NCI-H2171 (cell line): ENCODE measurements around the gene DMBT1.

Source experiments
- DNase-seq: peaks from one replicate; lab custom pipeline; 2025; lab: John Stamatoyannopoulos, UW

Gene DMBT1

GRCh38 chr10:122673269-122673668, 112.7 kb downstream of the DMBT1 start:
- no peak for DNase-seq

GRCh38 chr10:122673731-122674130, 113.2 kb downstream of the DMBT1 start:
- no peak for DNase-seq

DNA sequence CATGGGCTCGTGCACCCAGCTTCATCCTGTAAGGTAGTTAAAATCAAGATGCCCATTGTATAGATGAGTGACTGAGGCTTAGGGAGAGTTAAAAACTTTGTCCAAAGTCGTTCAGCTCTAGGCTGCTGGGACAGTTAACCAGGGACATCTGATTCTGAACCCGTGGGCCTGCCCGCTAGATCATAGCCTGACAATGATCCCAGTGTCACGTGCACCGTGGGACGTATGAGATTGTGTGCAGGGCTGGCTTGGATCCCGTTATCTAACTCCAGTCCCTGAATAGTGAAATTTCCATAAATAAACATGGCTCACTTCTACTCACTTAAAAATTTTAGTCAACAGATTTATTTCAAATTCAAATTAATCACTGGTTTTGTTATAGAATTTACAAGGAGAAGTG, 114.2 kb downstream of the DMBT1 start:
- no peak for DNase-seq

- no peak for DNase-seq
These were observed 114.7 kb downstream of the DMBT1 start for GRCh38 chr10:122675278-122675677.

DNA sequence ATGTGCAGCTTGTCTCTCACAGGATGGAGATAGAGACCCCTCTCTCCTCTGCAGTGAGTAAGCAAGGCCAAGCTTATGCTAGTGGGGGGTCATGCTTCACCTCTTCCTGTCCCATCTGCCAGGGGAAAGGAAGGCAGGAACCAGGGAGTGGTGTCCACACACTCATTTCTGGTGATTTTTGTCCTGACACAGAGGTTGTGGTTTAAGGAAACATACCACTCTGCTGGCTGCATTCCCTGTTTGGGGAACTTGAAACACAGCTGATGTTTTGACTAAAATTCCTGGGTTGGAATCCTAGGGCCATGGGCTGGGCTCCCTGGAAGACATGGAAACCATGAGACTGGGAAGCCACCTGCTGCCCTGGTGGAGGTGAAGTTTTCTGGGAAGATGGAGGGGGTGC, 117.7 kb downstream of the DMBT1 start:
- DNase-seq = no peak

- no peak for DNase-seq
These were observed 122.0 kb downstream of the DMBT1 start for GRCh38 chr10:122682522-122682921.

DNA sequence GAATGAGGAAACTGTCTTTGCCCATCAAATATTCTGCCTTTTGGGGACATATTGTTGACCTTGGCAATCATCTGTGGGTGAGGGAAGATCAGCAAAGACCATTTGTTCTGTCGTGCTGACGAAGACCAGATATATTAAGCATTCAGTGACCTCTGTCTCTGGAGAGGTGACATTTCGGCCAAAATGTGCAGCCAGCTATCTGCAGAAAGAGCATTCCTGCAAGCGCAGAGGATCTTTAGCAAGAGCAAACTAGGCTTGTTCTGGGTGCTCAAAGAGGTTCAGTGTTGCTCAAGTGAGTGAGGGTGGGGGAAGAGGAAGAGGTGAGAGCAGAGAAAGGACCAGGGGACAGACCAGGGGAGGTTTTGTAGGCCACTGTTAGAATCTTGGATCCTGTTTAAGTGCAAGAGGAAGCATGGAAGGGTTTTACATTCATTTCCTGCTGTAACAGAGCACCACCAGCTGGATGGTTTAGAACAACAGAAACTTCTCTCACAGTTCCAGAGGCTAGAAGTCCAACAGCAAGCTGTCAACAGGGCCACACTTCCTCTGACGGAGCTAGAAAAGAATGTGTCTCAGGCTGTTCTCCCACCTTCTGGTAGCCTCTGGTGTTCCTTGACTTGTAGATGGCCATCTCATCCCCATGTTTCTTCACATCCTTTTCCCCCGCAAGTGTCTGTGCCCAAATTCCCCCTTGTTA, 127.9 kb downstream of the DMBT1 start:
- no peak for DNase-seq

DNA sequence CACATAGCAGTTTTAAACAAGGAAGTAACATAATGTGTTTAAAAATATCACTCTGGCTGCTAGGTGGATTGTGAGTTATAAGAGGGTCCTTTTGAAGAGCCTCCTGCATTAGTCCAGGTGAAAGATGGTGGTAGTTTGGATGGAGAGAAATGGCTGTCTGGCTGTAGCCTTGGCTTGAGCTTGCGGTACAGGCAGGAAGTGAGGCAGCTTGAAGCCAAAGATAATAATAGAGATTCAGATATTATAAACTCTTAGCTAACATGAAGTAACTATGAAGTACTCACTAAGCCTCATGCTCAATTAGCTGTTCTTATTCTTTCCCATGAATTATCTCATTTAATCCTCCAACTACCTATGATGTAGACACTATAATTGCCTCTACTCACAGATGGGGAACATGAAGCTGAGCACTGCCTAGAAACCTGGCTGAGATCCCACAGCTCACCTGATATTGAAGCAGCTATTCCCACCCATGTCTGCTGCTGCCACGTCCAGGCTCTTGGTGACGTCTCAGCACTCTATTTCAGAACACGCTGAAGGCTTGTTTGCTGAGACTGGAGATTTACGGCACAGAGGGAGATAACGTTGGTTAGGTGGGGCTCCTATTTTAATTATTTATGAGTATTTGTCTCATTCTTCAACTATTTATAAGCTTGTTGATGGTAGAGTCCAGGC, 128.7 kb downstream of the DMBT1 start:
- no peak for DNase-seq

DNA sequence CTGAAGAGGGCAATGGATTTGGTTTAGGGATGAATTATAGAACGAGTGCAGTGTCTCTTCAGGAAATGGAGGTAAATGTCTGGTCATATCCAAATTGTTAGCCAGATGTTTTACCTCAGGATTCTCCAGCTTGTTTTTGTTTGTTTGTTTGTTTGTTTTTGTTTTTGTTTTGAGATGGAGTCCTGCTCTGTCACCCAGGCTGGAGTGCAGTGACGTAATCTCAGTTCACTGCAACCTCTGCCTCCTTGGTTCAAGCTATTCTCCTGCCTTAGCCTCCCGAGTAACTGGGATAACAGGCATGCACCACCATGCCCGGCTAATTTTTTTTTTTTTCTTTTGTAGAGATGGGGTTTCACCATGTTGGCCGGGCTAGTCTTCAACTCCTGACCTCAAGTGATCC, 132.2 kb downstream of the DMBT1 start:
- no peak for DNase-seq
